HG03066 (cell line): ENCODE data around the gene DERA.
"Not testable (repeated sequence)": the region's sequence is repeated elsewhere in the genome, so short reads cannot be mapped to it uniquely, and the experiment has no call there.

Experiments
- ATAC-seq: cut with Tn5 transposase; IDR thresholded peaks from one replicate; pipeline ENCODE4 v1.9.1; 2021; ENCODE audit warnings: low read depth; ENCODE audit not compliant: unreplicated experiment

DERA gene

GRCh38 chr12:15910864-15911721 is at the start of gene DERA:
TSS of gene DERA (plus strand) at chr12:15911332. CDS start at chr12:15911384, 52 bp downstream.
- peak; percentile 88 for ATAC-seq

GRCh38 chr12:15861404-15861803 is 49.7 kb upstream of the DERA start:
- ATAC-seq, result no peak

DNA sequence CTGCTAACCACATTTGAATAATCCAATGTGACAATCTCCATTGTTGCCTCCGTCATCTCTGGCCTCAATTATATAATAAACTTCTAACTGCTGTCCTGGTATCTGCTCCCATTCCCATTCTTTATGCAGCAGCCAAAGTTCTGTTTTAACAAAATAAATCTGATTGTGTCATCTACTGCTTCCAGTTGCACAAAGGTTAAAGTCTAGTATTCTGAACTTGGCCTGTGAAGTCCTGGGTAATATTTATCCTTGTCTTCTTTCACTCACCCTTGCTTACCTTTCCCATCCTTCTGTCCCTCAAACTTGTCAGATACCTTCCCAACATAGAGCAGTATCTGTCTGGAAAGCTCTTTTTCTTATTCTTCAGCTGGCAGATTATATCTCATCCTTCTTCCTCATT is 48.3 kb upstream of the DERA start:
- no peak for ATAC-seq

- ATAC-seq, result no peak
These were observed 47.8 kb upstream of the DERA start for GRCh38 chr12:15863372-15863771.

DNA sequence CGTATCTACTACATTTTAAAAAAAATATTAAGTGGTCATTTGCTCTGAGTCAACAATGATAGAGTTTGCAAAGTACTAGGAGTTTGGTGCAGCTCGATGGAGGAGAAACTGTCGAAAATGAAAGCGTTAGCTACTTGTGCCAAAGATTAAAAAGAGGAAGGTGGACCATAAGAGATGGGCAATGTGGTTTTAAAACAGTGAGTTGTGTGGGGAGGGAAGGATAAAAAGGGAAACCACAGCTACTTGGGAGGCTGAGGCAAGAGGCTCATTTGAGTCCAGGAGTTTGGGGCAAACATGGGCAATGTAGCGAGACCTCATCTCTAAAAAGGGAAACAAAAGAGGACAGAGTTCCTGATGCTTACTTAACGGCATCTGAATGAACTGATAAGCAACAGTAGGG is 47.1 kb upstream of the DERA start:
- peak; percentile 92 for ATAC-seq

DNA sequence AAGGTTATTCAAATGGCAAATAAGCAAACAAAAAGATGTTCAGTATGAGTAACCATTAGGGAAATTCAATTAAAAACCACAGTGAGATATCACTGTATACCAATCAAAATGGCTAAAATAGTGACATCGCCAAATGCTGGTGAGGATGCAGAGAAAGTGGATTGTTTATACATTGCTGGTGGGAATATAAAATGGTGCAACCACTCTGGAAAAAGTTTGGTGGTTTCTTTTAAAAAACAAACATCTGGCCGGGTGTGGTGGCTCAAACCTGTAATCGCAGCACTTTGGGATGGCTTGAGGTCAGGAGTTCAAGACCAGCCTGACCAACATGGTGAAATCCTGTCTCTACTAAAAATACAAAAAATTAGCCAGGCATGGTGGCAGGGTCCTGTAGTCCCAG is 42.9 kb upstream of the DERA start:
- no peak for ATAC-seq

DNA sequence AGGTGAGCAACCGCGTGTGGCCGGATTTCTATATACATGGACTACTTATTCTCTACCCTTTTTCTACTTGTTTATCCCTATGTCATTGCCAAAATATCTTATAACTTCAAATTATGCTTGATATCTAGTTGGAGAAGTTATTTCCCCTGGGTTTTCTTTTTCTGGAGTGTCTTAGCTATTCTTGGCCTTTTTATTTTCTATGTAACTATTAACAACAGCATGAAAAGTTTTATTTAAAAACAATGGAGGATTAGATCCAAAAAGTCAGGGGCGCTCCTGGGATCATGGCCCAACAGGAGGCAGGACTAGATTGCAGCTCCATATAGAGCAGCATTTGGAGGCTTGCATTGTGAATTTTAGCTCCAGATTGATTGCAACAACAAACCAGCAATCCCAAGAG is 37.6 kb upstream of the DERA start:
- ATAC-seq, result no peak

DNA sequence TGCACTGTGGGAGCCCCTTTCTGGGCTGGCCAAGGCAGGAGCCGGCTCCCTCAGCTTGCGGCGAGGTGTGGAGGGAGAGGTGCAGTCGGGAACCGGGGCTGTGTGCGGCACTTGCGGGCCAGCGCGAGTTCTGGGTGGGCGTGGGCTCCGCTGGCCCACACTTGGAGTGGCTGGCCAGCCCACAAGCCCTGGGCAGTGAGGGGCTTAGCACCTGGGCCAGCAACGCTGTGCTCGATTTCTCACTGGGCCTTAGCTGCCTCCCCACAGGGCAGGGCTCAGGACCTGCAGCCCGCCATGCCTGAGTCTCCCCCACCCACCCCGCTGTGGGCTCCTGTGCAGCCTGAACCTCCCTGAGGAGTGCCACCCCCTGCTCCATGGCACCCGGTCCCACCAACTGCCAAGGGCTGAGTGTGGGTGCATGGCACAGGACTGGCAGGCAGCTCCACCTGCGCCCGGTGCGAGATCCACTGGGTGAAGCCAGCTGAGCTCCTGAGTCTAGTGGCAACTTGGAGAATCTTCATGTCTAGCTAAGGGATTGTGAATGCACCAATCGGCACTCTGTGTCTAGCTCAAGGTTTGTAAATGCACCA is 36.5 kb upstream of the DERA start:
- not testable (repeated sequence) for ATAC-seq

- no peak for ATAC-seq
These were observed 35.3 kb upstream of the DERA start for GRCh38 chr12:15875863-15876262.

DNA sequence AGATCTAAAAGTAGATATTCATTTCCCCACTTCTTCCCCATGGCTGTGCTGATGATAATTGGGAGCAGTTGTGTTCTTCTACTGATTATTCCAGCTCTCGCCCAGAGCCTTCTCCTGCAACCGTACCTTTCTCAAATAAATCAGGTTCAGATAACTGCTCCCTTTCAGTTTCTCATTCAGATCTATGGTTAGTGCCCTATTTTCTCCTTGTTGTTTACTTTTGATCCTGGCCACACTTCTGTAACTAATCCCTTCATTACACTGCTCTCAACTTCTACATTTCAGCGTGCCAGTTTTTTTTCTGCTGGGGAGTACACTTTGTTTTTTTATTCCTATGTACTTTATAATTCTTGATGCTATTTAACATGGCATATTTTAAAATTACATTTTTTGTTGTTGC is 31.7 kb upstream of the DERA start:
- ATAC-seq, result no peak

GRCh38 chr12:15880721-15881120 is 30.4 kb upstream of the DERA start:
- ATAC-seq, result no peak

GRCh38 chr12:15882118-15882971 is 28.8 kb upstream of the DERA start, which contains the start of gene STRAP:
TSS of gene STRAP (plus strand) at chr12:15882387. CDS start at chr12:15882708, 321 bp downstream.
- ATAC-seq, result peak; percentile 96

- ATAC-seq, result no peak
These were observed 27.6 kb upstream of the DERA start for GRCh38 chr12:15883536-15883935.

GRCh38 chr12:15886372-15887042 is 24.6 kb upstream of the DERA start:
- no peak for ATAC-seq

DNA sequence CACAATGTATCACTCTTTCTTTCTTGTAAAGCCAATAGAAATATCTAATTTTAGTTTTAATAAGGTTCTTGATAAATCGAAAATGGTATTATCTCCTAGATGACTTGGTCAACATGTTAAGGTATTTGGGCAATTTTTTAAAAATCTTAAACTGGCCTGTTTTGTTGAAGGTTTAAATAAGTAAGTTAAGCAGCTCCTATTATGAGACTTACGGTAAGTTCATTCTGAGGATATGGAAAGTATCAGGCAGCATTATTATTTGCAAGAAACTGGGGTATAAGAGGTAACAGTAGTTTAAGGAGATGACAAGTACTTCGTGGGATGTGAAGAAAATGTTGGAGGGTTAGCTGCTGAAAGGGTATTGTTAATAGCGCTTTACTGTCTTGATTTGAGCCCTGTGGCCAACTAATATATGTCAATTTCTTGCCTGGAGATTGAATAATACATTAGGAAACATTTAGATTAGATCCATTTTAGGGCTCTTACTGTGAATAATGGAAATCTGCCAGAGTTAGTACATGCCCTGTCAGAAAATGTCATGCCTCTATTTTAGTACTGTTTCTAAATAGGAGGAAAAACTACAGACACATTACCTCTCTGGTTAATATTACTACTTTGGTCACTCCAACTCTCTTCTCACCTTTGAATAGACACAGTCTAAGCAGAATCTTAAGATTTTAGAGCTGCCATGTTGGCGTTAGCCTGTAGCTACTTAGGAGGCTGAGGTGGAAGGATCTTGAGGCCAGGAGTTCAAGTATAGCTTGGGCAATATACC is 23.9 kb upstream of the DERA start:
- no peak for ATAC-seq

GRCh38 chr12:15892645-15893259 is 18.4 kb upstream of the DERA start:
- no peak for ATAC-seq

GRCh38 chr12:15893260-15893659 is 17.9 kb upstream of the DERA start:
- ATAC-seq, result no peak

GRCh38 chr12:15896867-15897266 is 14.3 kb upstream of the DERA start:
- ATAC-seq, result no peak

DNA sequence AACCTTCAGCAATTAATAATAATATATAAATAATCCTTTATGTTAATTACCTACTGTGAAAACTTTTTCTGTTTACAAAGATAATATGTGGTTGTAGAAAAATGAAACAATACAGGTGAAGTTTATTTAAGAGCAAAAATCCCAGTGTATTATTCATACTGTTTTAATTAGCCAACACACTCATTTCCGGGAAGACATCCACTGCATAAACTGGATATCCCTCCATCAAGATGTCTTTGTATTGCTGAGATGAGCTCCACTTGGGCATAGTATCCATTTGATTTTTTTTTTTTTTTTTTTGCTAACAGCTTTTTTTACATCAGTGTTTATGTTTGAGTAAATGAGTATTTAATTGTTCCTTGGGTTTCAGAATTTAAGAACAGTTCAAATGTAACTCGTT is 13.7 kb upstream of the DERA start:
- no peak for ATAC-seq
